Vagina (tissue), 2 donors: ENCODE measurements around the gene GBA3.

Source experiments
- POLR2A ChIP-seq, 2 donors: fragments of 450-650 bp; IDR thresholded peaks; one replicate each; pipeline ENCODE4 v1.6.1; 2017; ENCODE audit warnings: antibody characterized with exemption in 2 of 2, mild to moderate bottlenecking in 2 of 2, moderate library complexity in 2 of 2
- TF ChIP-seq, protein P1 (sequence below), 3 experiments: fragments of 450-650 bp in 2 of 3; fragments of 200-600 bp in 1 of 3; sonication (generic) in 1 of 3; IDR thresholded peaks; one replicate each; pipeline ENCODE4 v1.5.1; 2017 to 2019; ENCODE audit warnings: antibody characterized with exemption in 3 of 3, mild to moderate bottlenecking in 2 of 3, moderate library complexity in 2 of 3

DNA sequence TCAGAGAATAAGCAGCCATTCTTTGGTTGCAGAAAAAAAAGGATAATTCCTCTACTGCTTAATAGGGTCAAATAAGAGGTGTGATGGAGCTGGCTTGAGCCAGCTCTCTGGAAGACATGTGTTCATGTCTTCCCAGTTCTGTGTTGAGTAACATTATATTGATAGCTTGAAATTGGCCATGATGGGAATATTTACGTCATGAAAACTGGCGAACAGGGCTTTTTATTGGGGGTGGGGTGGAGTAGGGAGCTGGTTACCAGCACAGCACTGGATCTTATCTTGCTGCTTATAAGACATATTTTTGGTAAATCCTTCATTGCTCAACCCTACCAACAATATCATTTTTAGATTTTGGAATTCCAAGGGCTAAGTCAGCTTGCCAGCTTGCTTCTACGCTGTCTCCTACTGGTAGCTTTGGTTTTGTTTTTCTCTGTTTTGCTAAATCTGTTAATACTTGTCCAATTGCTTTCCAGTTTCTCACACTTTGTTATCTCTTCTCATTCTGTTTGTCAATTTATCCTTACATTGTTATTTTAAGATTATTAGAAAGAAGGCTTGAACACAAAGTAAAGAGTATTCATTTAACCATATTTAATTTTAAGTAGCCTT, 25.3 kb upstream of the GBA3 start:
- TF ChIP-seq, protein P1, sequence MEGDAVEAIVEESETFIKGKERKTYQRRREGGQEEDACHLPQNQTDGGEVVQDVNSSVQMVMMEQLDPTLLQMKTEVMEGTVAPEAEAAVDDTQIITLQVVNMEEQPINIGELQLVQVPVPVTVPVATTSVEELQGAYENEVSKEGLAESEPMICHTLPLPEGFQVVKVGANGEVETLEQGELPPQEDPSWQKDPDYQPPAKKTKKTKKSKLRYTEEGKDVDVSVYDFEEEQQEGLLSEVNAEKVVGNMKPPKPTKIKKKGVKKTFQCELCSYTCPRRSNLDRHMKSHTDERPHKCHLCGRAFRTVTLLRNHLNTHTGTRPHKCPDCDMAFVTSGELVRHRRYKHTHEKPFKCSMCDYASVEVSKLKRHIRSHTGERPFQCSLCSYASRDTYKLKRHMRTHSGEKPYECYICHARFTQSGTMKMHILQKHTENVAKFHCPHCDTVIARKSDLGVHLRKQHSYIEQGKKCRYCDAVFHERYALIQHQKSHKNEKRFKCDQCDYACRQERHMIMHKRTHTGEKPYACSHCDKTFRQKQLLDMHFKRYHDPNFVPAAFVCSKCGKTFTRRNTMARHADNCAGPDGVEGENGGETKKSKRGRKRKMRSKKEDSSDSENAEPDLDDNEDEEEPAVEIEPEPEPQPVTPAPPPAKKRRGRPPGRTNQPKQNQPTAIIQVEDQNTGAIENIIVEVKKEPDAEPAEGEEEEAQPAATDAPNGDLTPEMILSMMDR (IDR thresholded peaks at IDR 0.05): no peak
- TF ChIP-seq POLR2A (IDR thresholded peaks at IDR 0.05): no peak
